ENCODE measurements around the gene AGTR2. TPM values are rescaled to one million over a fixed set of nuclear protein-coding genes. Genes with fewer than 3 reads are reported as not detected.

Gene AGTR2
- total RNA-seq, 1 donor from 2014 or later, result not detected

- ATAC-seq (ENCODE audit: low read depth) (no peak), DNase-seq (no peak)
- Mint-ChIP-seq H3K9me3 (peaks cover 3% of the 10 kb centered on the region), H3K36me3 (ENCODE audit: low read depth) (no peaks in the 10 kb centered on the region), H3K4me1 (no peaks in the 10 kb centered on the region), H3K27ac (no peak overlapping the region), H3K27me3 (no peaks in the 10 kb centered on the region), H3K4me3 (no peak overlapping the region)
- intact Hi-C loops (cut with micrococcal nuclease), result no loop called here
- no peak for TF ChIP-seq CTCF (IDR thresholded peaks at IDR 0.05)
- ChIA-PET CTCF (no interaction called here), POLR2A (no interaction called here)
Measured at GRCh38 chrX:116185163-116185562, 14.6 kb downstream of the AGTR2 start.

- no peak overlapping the region for H3K27ac Mint-ChIP-seq
- DNase-seq, result no peak
- H3K9me3 Mint-ChIP-seq, result peaks cover 2% of the 10 kb centered on the region
- no peak for ATAC-seq (ENCODE audit: low read depth)
- TF ChIP-seq CTCF (IDR thresholded peaks at IDR 0.05), result no peak
- H3K36me3 Mint-ChIP-seq (ENCODE audit: low read depth), result no peaks in the 10 kb centered on the region
- H3K4me1 Mint-ChIP-seq, result no peaks in the 10 kb centered on the region
- H3K4me3 Mint-ChIP-seq, result no peak overlapping the region
- POLR2A ChIA-PET, result no interaction called here
- intact Hi-C loops (cut with micrococcal nuclease), result no loop called here
- CTCF ChIA-PET, result no interaction called here
- no peaks in the 10 kb centered on the region for H3K27me3 Mint-ChIP-seq
Measured at GRCh38 chrX:116194649-116195048, 24.1 kb downstream of the AGTR2 start.

- CTCF ChIA-PET, result no interaction called here
- H3K4me3 Mint-ChIP-seq, result no peak overlapping the region
- POLR2A ChIA-PET, result no interaction called here
- no peaks in the 10 kb centered on the region for H3K36me3 Mint-ChIP-seq (ENCODE audit: low read depth)
- H3K27me3 Mint-ChIP-seq, result no peaks in the 10 kb centered on the region
- no peak for DNase-seq
- ATAC-seq (ENCODE audit: low read depth), result no peak
- TF ChIP-seq CTCF (IDR thresholded peaks at IDR 0.05), result no peak
- H3K4me1 Mint-ChIP-seq, result no peaks in the 10 kb centered on the region
- intact Hi-C loops (cut with micrococcal nuclease), result no loop called here
- no peaks in the 10 kb centered on the region for H3K9me3 Mint-ChIP-seq
- H3K27ac Mint-ChIP-seq, result no peak overlapping the region
Measured at GRCh38 chrX:116198235-116198634, 27.7 kb downstream of the AGTR2 start.

- Mint-ChIP-seq H3K36me3 (ENCODE audit: low read depth) (no peaks in the 10 kb centered on the region), H3K9me3 (no peaks in the 10 kb centered on the region)
Measured at GRCh38 chrX:116198810-116199209, 28.3 kb downstream of the AGTR2 start.

GRCh38 chrX:116204932-116205331 is 34.4 kb downstream of the AGTR2 start:
- H3K9me3 Mint-ChIP-seq, result no peaks in the 10 kb centered on the region
- no peaks in the 10 kb centered on the region for H3K27me3 Mint-ChIP-seq
- no peak overlapping the region for H3K27ac Mint-ChIP-seq
- H3K4me3 Mint-ChIP-seq, result no peak overlapping the region
- ATAC-seq (ENCODE audit: low read depth) (no peak), DNase-seq (no peak)
- CTCF ChIA-PET, result no interaction called here
- POLR2A ChIA-PET, result no interaction called here
- H3K4me1 Mint-ChIP-seq, result no peaks in the 10 kb centered on the region
- no peaks in the 10 kb centered on the region for H3K36me3 Mint-ChIP-seq (ENCODE audit: low read depth)
- no peak for TF ChIP-seq CTCF (IDR thresholded peaks at IDR 0.05)
- intact Hi-C loops (cut with micrococcal nuclease), result no loop called here

More at GRCh38 chrX:116198810-116199209, 28.3 kb downstream of the AGTR2 start:
- POLR2A ChIA-PET, result no interaction called here
- no peaks in the 10 kb centered on the region for H3K4me1 Mint-ChIP-seq
- CTCF ChIA-PET, result no interaction called here
- H3K4me3 Mint-ChIP-seq, result no peak overlapping the region
- no peak for TF ChIP-seq CTCF (IDR thresholded peaks at IDR 0.05)
- ATAC-seq (ENCODE audit: low read depth), result no peak
- no peak for DNase-seq
- H3K27me3 Mint-ChIP-seq, result no peaks in the 10 kb centered on the region
- no peak overlapping the region for H3K27ac Mint-ChIP-seq
- intact Hi-C loops (cut with micrococcal nuclease), result no loop called here
